T-helper 17 cell (primary cell): Measurements from ENCODE around the gene RAB6B. TPM values are rescaled to one million over a fixed set of nuclear protein-coding genes. Genes with fewer than 3 reads are reported as not detected.

Experiments
- total RNA-seq, 4 donors: library from RNA in 2 of 4; stranded (reverse) in 2 of 4; gene quantifications; one replicate each; pipeline ENCODE4 v1.2.3 and lab custom pipeline; 2022 to 2026

The RAB6B gene
- total RNA-seq, 2 donors from 2014 or later: 1.8 to 4.3 TPM

Other genes starting within 250 kb of the RAB6B start
- gene TOPBP1, start 233.9 kb downstream of the RAB6B start, total RNA-seq: 10 to 100 TPM; 33.5 to 46.3 TPM
- 1 to 10 TPM in 1 of 2 donors, under 1 TPM in 1; 0.65 to 1.3 TPM for gene TF, start 149.5 kb downstream of the RAB6B start, total RNA-seq
- gene SRPRB, start 90.1 kb downstream of the RAB6B start, total RNA-seq: 10 to 100 TPM; 34.5 to 37.3 TPM
- under 1 TPM in 1 of 2 donors, not detected in 1; 0.16 TPM for gene SLCO2A1, start 134.0 kb upstream of the RAB6B start, total RNA-seq